Body of pancreas (tissue), 4 donors: Measurements from ENCODE around the gene NMRK1. TPM values are rescaled to one million over a fixed set of nuclear protein-coding genes. Genes with fewer than 3 reads are reported as not detected.

ENCODE experiments used
- ATAC-seq: fragments of 150-250 bp; one replicate; pipeline ENCODE4 v1.9.1; 2016
- DNase-seq, 4 donors: peaks; one replicate each; pipeline ENCODE4 v3.0.0-alpha.2; 2019
- H3K27ac ChIP-seq, 4 donors: fragments of 200-600 bp; sonication (generic); 1 replicate in 3 of 4; 2 replicates in 1 of 4; pipeline versions ENCODE4 v1.5.1 to v1.6.1; 2016 to 2019; ENCODE audit warnings: mild to moderate bottlenecking in 1 of 4, mixed read lengths in 1 of 4, moderate library complexity in 1 of 4
- H3K27me3 ChIP-seq, 2 donors: fragments of 200-600 bp; sonication (generic); one replicate each; pipeline ENCODE4 v1.6.0; 2016; ENCODE audit warnings: mild to moderate bottlenecking in 1 of 2
- H3K36me3 ChIP-seq, 2 donors: fragments of 200-600 bp; sonication (generic); replicated peaks in 1 of 2; 2 replicates each; pipeline ENCODE4 v1.5.1; 2016; ENCODE audit warnings: low read depth in 2 of 2; ENCODE audit not compliant: insufficient read depth in 1 of 2
- H3K4me1 ChIP-seq: fragments of 200-600 bp; sonication (generic); one replicate; pipeline ENCODE4 v1.6.0; 2016
- H3K4me3 ChIP-seq, 2 donors: fragments of 200-600 bp; sonication (generic); 1 replicate in 1 of 2; 2 replicates in 1 of 2; pipeline ENCODE4 v1.5.1; 2016 to 2019
- H3K9me3 ChIP-seq, 3 donors: fragments of 200-600 bp; sonication (generic); 1 replicate in 2 of 3; 2 replicates in 1 of 3; pipeline ENCODE4 v1.5.1; 2016
- CTCF ChIP-seq, 7 experiments: fragments of 450-650 bp in 4 of 7; fragments of 200-600 bp in 3 of 7; sonication (generic) in 3 of 7; IDR thresholded peaks; one replicate each; pipeline ENCODE4 v1.5.1; 2016 to 2019; ENCODE audit warnings: antibody characterized with exemption in 7 of 7
- POLR2A ChIP-seq, 3 donors: fragments of 450-650 bp; IDR thresholded peaks; one replicate each; pipeline ENCODE4 v1.6.1; 2016; ENCODE audit warnings: antibody characterized with exemption in 3 of 3, mild to moderate bottlenecking in 2 of 3
- WGBS, 2 donors: methylation state at CpG; one replicate each; pipeline ENCODE4 v1.1.5; 2017; 5-methylcytosine and 5-hydroxymethylcytosine counted together
- intact Hi-C: fragments of 100-400 bp; cut with DNase I; formaldehyde crosslinking; loops from one replicate; pipeline ENCODE4 v1.15.1; 2023
- total RNA-seq, 2 donors: library from RNA; depleted of rRNA; stranded (reverse); fragments of >200 nt; gene quantifications; one replicate each; pipeline ENCODE4 v1.1.0, GENCODE V29; 2016

Gene NMRK1
- total RNA-seq, 2 donors from 2014 or later = 12.5 to 31.1 TPM

GRCh38 chr9:75131700-75132099 is 43.7 kb upstream of the NMRK1 start:
- Histone ChIP-seq H3K4me1 (no peaks in the 10 kb centered on the region), H3K4me3 (no peak overlapping the region), H3K27ac (no peak overlapping the region), H3K27me3 (no peaks in the 10 kb centered on the region), H3K9me3 (no peaks in the 10 kb centered on the region), H3K36me3 (peaks cover 0 to 7% of the 10 kb centered on the region in 2 donors)
- intact Hi-C loops = no loop called here
- 95 to 100% methylated on average over 3 of the region's 3 CpGs for WGBS, 2 donors
- ATAC-seq = no peak
- no peak for DNase-seq
- TF ChIP-seq POLR2A (IDR thresholded peaks at IDR 0.05) (no peak), CTCF (IDR thresholded peaks at IDR 0.05) (no peak)

- no peaks in the 10 kb centered on the region for H3K9me3 ChIP-seq
- peaks cover 0 to 6% of the 10 kb centered on the region in 2 donors for H3K36me3 ChIP-seq
- H3K4me3 ChIP-seq = no peak overlapping the region
- ATAC-seq (no peak), DNase-seq (no peak)
- H3K27ac ChIP-seq = no peak overlapping the region
- TF ChIP-seq CTCF (IDR thresholded peaks at IDR 0.05) (no peak), POLR2A (IDR thresholded peaks at IDR 0.05) (no peak)
- no peaks in the 10 kb centered on the region for H3K27me3 ChIP-seq
- 64 to 67% methylated on average over 5 of the region's 5 CpGs for WGBS, 2 donors
- intact Hi-C loops = no loop called here
- no peaks in the 10 kb centered on the region for H3K4me1 ChIP-seq
Observed at GRCh38 chr9:75130621-75131230, 42.8 kb upstream of the NMRK1 start.

GRCh38 chr9:75130172-75130571 is 42.2 kb upstream of the NMRK1 start:
- Histone ChIP-seq H3K36me3 (peaks cover 0 to 6% of the 10 kb centered on the region in 2 donors), H3K4me3 (no peak overlapping the region), H3K27me3 (no peaks in the 10 kb centered on the region), H3K4me1 (no peaks in the 10 kb centered on the region), H3K27ac (no peak overlapping the region), H3K9me3 (no peaks in the 10 kb centered on the region)
- 91 to 92% methylated on average over 5 of the region's 5 CpGs for WGBS, 2 donors
- ATAC-seq = no peak
- no peak for DNase-seq
- TF ChIP-seq POLR2A (IDR thresholded peaks at IDR 0.05) (no peak), CTCF (IDR thresholded peaks at IDR 0.05) (no peak)
- intact Hi-C loops = no loop called here

GRCh38 chr9:75128535-75128934 is 40.6 kb upstream of the NMRK1 start:
- no peak for ATAC-seq
- H3K27ac ChIP-seq = no peak overlapping the region
- peaks cover 0 to 4% of the 10 kb centered on the region in 2 donors for H3K36me3 ChIP-seq
- H3K4me1 ChIP-seq = no peaks in the 10 kb centered on the region
- WGBS, 2 donors = 84 to 96% methylated on average over 2 of the region's 2 CpGs
- no peaks in the 10 kb centered on the region for H3K9me3 ChIP-seq
- no peak overlapping the region for H3K4me3 ChIP-seq
- intact Hi-C loops = no loop called here
- no peak for TF ChIP-seq POLR2A (IDR thresholded peaks at IDR 0.05)
- TF ChIP-seq CTCF (IDR thresholded peaks at IDR 0.05) = no peak
- no peaks in the 10 kb centered on the region for H3K27me3 ChIP-seq
- DNase-seq = no peak

GRCh38 chr9:75123696-75124095 is 35.7 kb upstream of the NMRK1 start:
- Histone ChIP-seq H3K9me3 (no peaks in the 10 kb centered on the region), H3K4me3 (no peak overlapping the region), H3K27ac (no peak overlapping the region), H3K4me1 (no peaks in the 10 kb centered on the region), H3K36me3 (peaks cover 0 to 2% of the 10 kb centered on the region in 2 donors), H3K27me3 (no peaks in the 10 kb centered on the region)
- no peak for DNase-seq
- ATAC-seq = no peak
- TF ChIP-seq POLR2A (IDR thresholded peaks at IDR 0.05) (no peak), CTCF (IDR thresholded peaks at IDR 0.05) (no peak)
- WGBS, 2 donors = 92 to 93% methylated on average over 10 of the region's 10 CpGs
- intact Hi-C loops = no loop called here
